A549 (cell line): ENCODE results near the gene MFSD12. TPM values are rescaled to one million over a fixed set of nuclear protein-coding genes. Genes with fewer than 3 reads are reported as not detected.
A peak's percentile ranks its signal among the peaks of the same experiment; 100 is the strongest.

Experiments
- ATAC-seq, 2 experiments: fragments of 200-7000 bp in 1 of 2; fragments of >200 bp in 1 of 2; cut with Nextera tagmentation in 1 of 2; cut with Tn5 transposase in 1 of 2; 3 replicates each; pipeline versions ENCODE4 v1.8.0 to v1.9.1; 2018 to 2020; ENCODE audit warnings: mild to moderate bottlenecking in 1 of 2, moderate library complexity in 1 of 2
- CTCF ChIA-PET: fragments of 300-600 bp; sonication (Branson Sonifier 250); formaldehyde crosslinking; extraction: SDS; loops from one replicate; lab custom pipeline; 2021; ENCODE audit warnings: antibody characterized with exemption, inconsistent platforms; lab: Yijun Ruan, JAX
- POLR2A ChIA-PET: fragments of 350-600 bp; formaldehyde crosslinking; extraction: SDS; loops from one replicate; lab custom pipeline; 2021; ENCODE audit warnings: antibody characterized with exemption, inconsistent platforms; lab: Yijun Ruan, JAX
- DNase-seq, 2 experiments: peaks; one replicate each; pipeline versions ENCODE4 v3.0.0 to v3.0.0-alpha.2; 2011 to 2016; ENCODE audit warnings: low read depth in 1 of 2, low spot score in 1 of 2
- FAIRE-seq: peaks from 2 replicates; lab custom pipeline; 2011; peaks lifted over from hg19 to GRCh38; lab: Jason Lieb, UNC
- H3K27ac ChIP-seq, 2 experiments: fragments of >200 bp; sonication (Bioruptor Twin); formaldehyde crosslinking; 3 replicates each; pipeline ENCODE4 v1.5.1; 2016 to 2017
- H3K4me1 ChIP-seq: fragments of >200 bp; sonication (Bioruptor Twin); formaldehyde crosslinking; 3 replicates; pipeline ENCODE4 v1.6.1; 2016
- H3K4me2 ChIP-seq: fragments of >200 bp; sonication (Bioruptor Twin); formaldehyde crosslinking; 3 replicates; pipeline ENCODE4 v1.6.1; 2016
- H3K4me3 ChIP-seq: fragments of >200 bp; sonication (Bioruptor Twin); formaldehyde crosslinking; 3 replicates; pipeline ENCODE4 v1.5.1; 2016
- H3K9me3 ChIP-seq: fragments of >200 bp; sonication (Bioruptor Twin); formaldehyde crosslinking; 3 replicates; pipeline ENCODE4 v1.6.1; 2016
- ATOH8 ChIP-seq: fragments of 250-450 bp; sonication (Bioruptor Pico); IDR thresholded peaks from 2 replicates; pipeline ENCODE4 v1.5.0; 2020; ENCODE audit warnings: low read depth, mild to moderate bottlenecking, moderate library complexity
- CEBPB ChIP-seq, 2 experiments: fragments of >200 bp in 1 of 2; sonication (Bioruptor Twin) in 1 of 2; formaldehyde crosslinking in 1 of 2; IDR thresholded peaks; 2 replicates each; pipeline ENCODE4 v1.6.1; 2012 to 2016
- CHD4 ChIP-seq: fragments of 200-600 bp; sonication (generic); IDR thresholded peaks from 2 replicates; pipeline ENCODE4 v1.6.1; 2016; ENCODE audit warnings: antibody characterized with exemption, mild to moderate bottlenecking, borderline replicate concordance
- EHMT2 ChIP-seq: fragments of 200-600 bp; sonication (generic); IDR thresholded peaks from 2 replicates; pipeline ENCODE4 v1.6.1; 2016; ENCODE audit warnings: antibody characterized with exemption, low read depth, mild to moderate bottlenecking, moderate library complexity
- GATA3 ChIP-seq: IDR thresholded peaks from 2 replicates; pipeline ENCODE4 v1.6.1; 2012; ENCODE audit warnings: borderline replicate concordance
- HDAC2 ChIP-seq: fragments of 200-600 bp; sonication (generic); IDR thresholded peaks from 2 replicates; pipeline ENCODE4 v1.6.1; 2016
- HES2 ChIP-seq: fragments of >200 bp; sonication (Bioruptor Twin); formaldehyde crosslinking; IDR thresholded peaks from 2 replicates; pipeline ENCODE4 v1.6.1; 2016
- HEYL ChIP-seq: fragments of 250-450 bp; sonication (Bioruptor Pico); IDR thresholded peaks from 2 replicates; pipeline ENCODE4 v1.8.0; 2021; ENCODE audit warnings: mild to moderate bottlenecking, moderate library complexity
- JUN ChIP-seq, 2 experiments: fragments of >200 bp; sonication (Bioruptor Twin); formaldehyde crosslinking; IDR thresholded peaks; 2 replicates in 1 of 2; 3 replicates in 1 of 2; pipeline ENCODE4 v1.6.1; 2016 to 2017
- JUNB ChIP-seq: fragments of >200 bp; sonication (Bioruptor Twin); formaldehyde crosslinking; IDR thresholded peaks from 2 replicates; pipeline ENCODE4 v1.6.1; 2016
- KDM1A ChIP-seq: fragments of 200-600 bp; sonication (generic); IDR thresholded peaks from 2 replicates; pipeline ENCODE4 v1.6.1; 2016; ENCODE audit warnings: low read depth, mild to moderate bottlenecking
- PBX3 ChIP-seq: IDR thresholded peaks from 2 replicates; pipeline ENCODE4 v1.6.1; 2012
- POLR2A ChIP-seq: IDR thresholded peaks from 2 replicates; pipeline ENCODE4 v1.6.1; 2012; ENCODE audit warnings: mild to moderate bottlenecking, low read length
- REST ChIP-seq: fragments of 200-600 bp; sonication (generic); IDR thresholded peaks from 2 replicates; pipeline ENCODE4 v1.6.1; 2016; ENCODE audit warnings: antibody characterized with exemption, mild to moderate bottlenecking, moderate library complexity
- RFX5 ChIP-seq: fragments of 450-650 bp; IDR thresholded peaks from 2 replicates; pipeline ENCODE4 v1.7.1; 2014; ENCODE audit warnings: antibody characterized with exemption, mild to moderate bottlenecking, moderate library complexity
- RNF2 ChIP-seq: fragments of 200-600 bp; sonication (generic); IDR thresholded peaks from 2 replicates; pipeline ENCODE4 v1.6.1; 2016; ENCODE audit warnings: low read depth, mild to moderate bottlenecking, antibody characterized with exemption, moderate library complexity, borderline replicate concordance
- TFCP2L1 ChIP-seq: fragments of 250-450 bp; sonication (Bioruptor Pico); IDR thresholded peaks from 2 replicates; pipeline ENCODE4 v1.5.0; 2021; ENCODE audit warnings: mild to moderate bottlenecking
- TP53 ChIP-seq: fragments of 250-450 bp; sonication (Bioruptor Pico); IDR thresholded peaks from 2 replicates; pipeline ENCODE4 v1.5.0; 2021; ENCODE audit warnings: mild to moderate bottlenecking, moderate library complexity
- ZFP36 ChIP-seq: fragments of 450-650 bp; IDR thresholded peaks from 2 replicates; pipeline ENCODE4 v1.6.1; 2014; ENCODE audit warnings: borderline replicate concordance; ENCODE audit not compliant: partially characterized antibody
- ZNF302 ChIP-seq: fragments of 250-450 bp; sonication (Bioruptor Pico); IDR thresholded peaks from 2 replicates; pipeline ENCODE4 v1.9.0; 2021; ENCODE audit warnings: inconsistent platforms, mild to moderate bottlenecking, moderate library complexity
- WGBS: methylation state at CpG from one replicate; pipeline ENCODE4 v1.1.6; 2017; ENCODE audit errors: missing lambda C conversion rate; 5-methylcytosine and 5-hydroxymethylcytosine counted together
- polyA plus RNA-seq, 4 experiments: library from polyadenylated mRNA; depleted of rRNA in 3 of 4; stranded (reverse); fragments of >200 nt; fragmentation: RNase III in 1 of 4; extraction: RNeasy Plus Mini Kit Qiagen cat#74134 plus additional on column Dnase treatment in 1 of 4; gene quantifications; 2 replicates in 3 of 4; 3 replicates in 1 of 4; pipeline ENCODE4 v1.2.3, GENCODE V29; 2011 to 2017

The MFSD12 gene
- polyA plus RNA-seq, 2 of the 4 experiments (the other 2 are of a cell fraction), result 52.5 to 115 TPM

GRCh38 chr19:3556423-3556977 is 886 bp downstream of the MFSD12 start:
- Histone ChIP-seq H3K4me3 (peak overlapping the region; percentile 87), H3K4me2 (peak overlapping the region; percentile 98), H3K27ac (peak overlapping the region; percentile 89 to 100), H3K9me3 (no peaks in the 10 kb centered on the region), H3K4me1 (peaks cover 22% of the 10 kb centered on the region)
- ATAC-seq, result no peak; a peak in 1 of 6 replicates
- CTCF ChIA-PET, result interaction anchor here (0.7 to 10.0 kb wide), 11 partner anchors 9 to 67 kb away, joined by 3 to 70 read pairs (median 4); partner anchors contain the start of gene HMG20B
- FAIRE-seq, result no peak
- 14% methylated on average over 8 of the region's 9 CpGs for WGBS
- TF ChIP-seq ATOH8 (CRISPR knock-in tag), result no peak
- peak; percentile 88 for TF ChIP-seq ZFP36
- POLR2A ChIA-PET, result interaction anchor here (1.0 to 2.6 kb wide), 2 partner anchors 9 to 17 kb away, joined by 3 to 14 read pairs; no protein-coding TSS in a partner anchor
- no peak for DNase-seq

GRCh38 chr19:3555653-3556422 is 1.5 kb downstream of the MFSD12 start:
- CTCF ChIA-PET, result interaction anchor here (0.7 to 10.0 kb wide), 8 partner anchors 10 to 68 kb away, joined by 3 to 70 read pairs (median 4); partner anchors contain the start of gene HMG20B
- H3K4me1 ChIP-seq, result peaks cover 22% of the 10 kb centered on the region
- no peak for ATAC-seq
- POLR2A ChIA-PET, result interaction anchor here (1.0 to 2.6 kb wide), 2 partner anchors 8 to 18 kb away, joined by 3 to 14 read pairs; no protein-coding TSS in a partner anchor
- FAIRE-seq, result no peak
- no peaks in the 10 kb centered on the region for H3K9me3 ChIP-seq
- peak overlapping the region; percentile 98 for H3K4me2 ChIP-seq
- H3K4me3 ChIP-seq, result peak overlapping the region; percentile 87
- no peak for TF ChIP-seq REST
- TF ChIP-seq CHD4, result no peak
- no peak for TF ChIP-seq PBX3
- no peak for TF ChIP-seq HES2
- no peak for TF ChIP-seq HEYL (CRISPR knock-in tag)
- no peak for TF ChIP-seq POLR2A
- no peak for TF ChIP-seq GATA3
- no peak for TF ChIP-seq EHMT2
- TF ChIP-seq CEBPB (IDR thresholded peaks at IDR 0.05), result no peak
- no peak for TF ChIP-seq RNF2
- TF ChIP-seq KDM1A, result no peak
- no peak for TF ChIP-seq TFCP2L1 (CRISPR knock-in tag)
- no peak for TF ChIP-seq ZNF302 (CRISPR knock-in tag)
- TF ChIP-seq RFX5, result no peak
- no peak for TF ChIP-seq TP53 (CRISPR knock-in tag)
- TF ChIP-seq JUN (IDR thresholded peaks at IDR 0.05), result no peak
- TF ChIP-seq HDAC2, result no peak
- TF ChIP-seq JUNB, result no peak
- H3K27ac ChIP-seq, result peak overlapping the region; percentile 89 to 100; a peak in 4 of 6 replicates
- DNase-seq, result no peak
- WGBS, result 80% methylated on average over 7 of the region's 15 CpGs
